Activated CD8-positive, alpha-beta memory T cell treated with anti-CD3 and anti-CD28 coated beads for 36 hours (primary cell): ENCODE measurements around the gene KIAA0232. TPM values are rescaled to one million over a fixed set of nuclear protein-coding genes. Genes with fewer than 3 reads are reported as not detected.
"Not testable (repeated sequence)": the region's sequence is repeated elsewhere in the genome, so short reads cannot be mapped to it uniquely, and the experiment has no call there.

Source experiments
- CTCF ChIA-PET: fragments of 350-600 bp; sonication (Branson Sonifier 250); formaldehyde crosslinking; loops from one replicate; lab custom pipeline; 2021; ENCODE audit warnings: antibody characterized with exemption; lab: Charles Lee
- POLR2A ChIA-PET: fragments of 350-600 bp; sonication (Branson Sonifier 250); formaldehyde crosslinking; loops from one replicate; lab custom pipeline; 2021; ENCODE audit warnings: antibody characterized with exemption; lab: Charles Lee
- total RNA-seq, 2 experiments: library from RNA; stranded (reverse); gene quantifications; one replicate each; pipeline ENCODE4 v1.2.3, GENCODE V29; 2021

The KIAA0232 gene
- total RNA-seq, 2 experiments from 2014 or later = 14.0 to 17.5 TPM

- POLR2A ChIA-PET = interaction anchor here (1.0 kb wide), 1 partner anchor 22 kb away, joined by 4 read pairs; the partner anchor contains the start of gene TBC1D14
- CTCF ChIA-PET = no interaction called here
These were observed 105.3 kb downstream of the KIAA0232 start for GRCh38 chr4:6887591-6888371.

- POLR2A ChIA-PET = interaction anchor here (1.2 kb wide), 1 partner anchor 11 kb away, joined by 9 read pairs; no protein-coding TSS in a partner anchor
- CTCF ChIA-PET = no interaction called here
These were observed 106.1 kb downstream of the KIAA0232 start for GRCh38 chr4:6888506-6889071.

DNA sequence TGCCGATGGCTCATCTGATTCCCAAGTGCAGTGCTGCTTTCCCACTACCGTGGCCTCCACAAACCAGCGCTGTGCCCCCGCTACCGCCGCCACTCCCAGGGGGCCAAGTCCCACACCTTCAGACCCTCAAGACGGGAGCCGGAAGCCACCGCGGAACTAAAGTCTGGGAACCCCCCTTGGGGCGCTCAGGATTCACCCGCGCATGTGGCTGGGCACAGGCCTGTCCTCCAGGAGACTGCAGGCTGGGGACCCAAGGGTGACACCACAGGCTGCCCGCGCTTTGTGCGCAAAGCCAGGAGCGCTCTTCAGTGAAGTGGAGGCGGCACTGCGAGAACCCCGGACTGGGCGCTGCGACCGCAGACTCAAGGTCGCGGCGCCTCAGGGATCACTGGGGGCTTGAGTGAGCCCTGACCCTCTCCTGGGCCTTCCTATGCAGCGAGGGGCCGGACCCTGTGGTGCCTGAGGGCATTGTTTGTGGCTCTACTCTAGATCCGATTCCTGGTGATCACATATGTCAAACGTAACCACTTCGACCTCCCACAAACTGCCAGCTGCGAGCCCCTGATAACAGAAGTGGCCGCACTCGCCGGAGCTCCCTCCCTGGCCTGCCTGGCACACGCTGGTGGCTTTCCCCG, 106.7 kb downstream of the KIAA0232 start:
- POLR2A ChIA-PET = interaction anchor here (1.2 kb wide), 1 partner anchor 10 kb away, joined by 9 read pairs; no protein-coding TSS in a partner anchor

DNA sequence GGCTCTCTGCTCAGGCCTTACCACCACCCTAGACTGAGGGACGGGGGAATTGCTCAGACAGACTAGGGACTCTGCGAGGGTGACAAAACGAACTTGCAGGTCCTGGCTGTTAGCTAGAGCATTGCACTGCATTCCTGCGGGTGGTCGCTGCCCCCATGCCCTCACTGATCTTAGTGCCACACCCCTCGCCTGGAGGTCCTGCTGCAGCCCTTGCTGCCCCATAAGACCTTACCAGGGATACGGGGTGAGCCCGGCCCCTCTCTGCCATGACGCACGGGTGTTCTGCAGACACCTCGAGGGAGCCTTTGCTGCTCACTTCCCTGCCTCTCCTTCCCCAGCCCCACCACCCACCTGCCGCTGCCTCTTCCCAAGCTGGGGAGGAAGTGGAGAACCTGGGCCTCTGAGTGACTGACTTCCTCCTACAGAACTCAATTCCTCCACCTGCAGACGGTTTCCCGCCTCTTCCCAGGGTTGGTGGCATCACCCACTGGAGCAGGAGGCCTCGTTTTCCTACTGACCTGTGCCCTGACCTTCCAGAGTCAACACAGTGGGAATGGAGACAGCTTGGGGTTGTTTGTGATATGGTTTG, 107.3 kb downstream of the KIAA0232 start:
- CTCF ChIA-PET = interaction anchor here (1.0 kb wide), 1 partner anchor 169 kb away, joined by 3 read pairs; no protein-coding TSS in a partner anchor
- POLR2A ChIA-PET = interaction anchor here (1.2 kb wide), 1 partner anchor 10 kb away, joined by 9 read pairs; no protein-coding TSS in a partner anchor

More for the DNA sequence above, 106.7 kb downstream of the KIAA0232 start:
- CTCF ChIA-PET = no interaction called here

GRCh38 chr4:6890358-6890757, 107.8 kb downstream of the KIAA0232 start:
- ChIA-PET POLR2A (no interaction called here), CTCF (interaction anchor here (1.0 kb wide), 1 partner anchor 170 kb away, joined by 3 read pairs; no protein-coding TSS in a partner anchor)

DNA sequence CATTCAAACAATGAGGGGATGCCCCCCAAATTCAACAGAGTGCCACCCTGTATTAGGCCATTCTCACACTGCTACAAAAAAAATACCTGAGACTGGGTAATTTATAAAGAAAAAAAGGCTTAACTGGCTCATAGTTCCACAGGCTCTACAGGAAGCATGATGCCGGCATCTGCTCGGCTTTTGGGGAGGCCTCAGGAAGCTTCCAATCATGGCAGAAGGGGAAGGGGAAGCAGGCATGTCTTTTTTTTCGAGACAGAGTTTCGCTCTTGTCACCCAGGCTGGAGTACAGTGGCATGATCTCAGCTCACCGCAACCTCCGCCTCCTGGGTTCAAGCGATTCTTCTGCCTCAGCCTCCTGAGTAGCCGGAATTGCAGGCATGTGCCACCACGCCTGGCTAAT, 108.4 kb downstream of the KIAA0232 start:
- POLR2A ChIA-PET, CTCF ChIA-PET: not testable (repeated sequence)

GRCh38 chr4:6891436-6892170, 109.1 kb downstream of the KIAA0232 start:
- POLR2A ChIA-PET = no interaction called here
- CTCF ChIA-PET = no interaction called here

GRCh38 chr4:6892190-6892908, 109.8 kb downstream of the KIAA0232 start:
- CTCF ChIA-PET = interaction anchor here (0.6 to 0.9 kb wide), 2 partner anchors 9 to 178 kb away, joined by 3 read pairs; no protein-coding TSS in a partner anchor
- POLR2A ChIA-PET = no interaction called here

GRCh38 chr4:6892909-6893202, 110.3 kb downstream of the KIAA0232 start:
- ChIA-PET CTCF (interaction anchor here (0.6 to 0.9 kb wide), 2 partner anchors 9 to 177 kb away, joined by 3 read pairs; no protein-coding TSS in a partner anchor), POLR2A (no interaction called here)

- ChIA-PET POLR2A (interaction anchor here (0.6 kb wide), 1 partner anchor 11 kb away, joined by 3 read pairs; no protein-coding TSS in a partner anchor), CTCF (interaction anchor here (0.9 kb wide), 1 partner anchor 10 kb away, joined by 3 read pairs; no protein-coding TSS in a partner anchor)
These were observed 111.0 kb downstream of the KIAA0232 start for GRCh38 chr4:6893449-6894085.

DNA sequence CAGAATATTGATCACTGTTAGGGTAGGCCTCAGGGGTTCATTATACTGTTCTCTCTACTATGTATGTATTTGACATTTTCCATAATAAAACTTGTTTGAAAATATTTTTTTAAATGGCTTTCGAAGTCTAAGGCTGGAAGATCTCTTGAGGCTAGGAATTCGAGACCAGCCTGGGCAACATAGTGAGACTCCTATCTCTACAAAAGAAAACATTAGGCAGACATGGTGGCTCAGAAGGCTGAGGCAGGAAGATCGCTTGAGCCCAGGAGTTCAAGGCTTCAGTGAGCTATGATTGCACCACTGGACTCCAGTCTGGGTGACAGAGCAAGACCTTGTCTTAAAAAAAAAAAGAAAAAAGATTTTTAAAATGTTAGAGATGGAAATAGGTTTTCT, 111.6 kb downstream of the KIAA0232 start:
- ChIA-PET CTCF (no interaction called here), POLR2A (interaction anchor here (0.6 kb wide), 1 partner anchor 10 kb away, joined by 3 read pairs; no protein-coding TSS in a partner anchor)

- CTCF ChIA-PET = no interaction called here
- POLR2A ChIA-PET = interaction anchor here (0.6 kb wide), 1 partner anchor 177 kb away, joined by 4 read pairs; no protein-coding TSS in a partner anchor
These were observed 112.3 kb downstream of the KIAA0232 start for GRCh38 chr4:6894528-6895498.

DNA sequence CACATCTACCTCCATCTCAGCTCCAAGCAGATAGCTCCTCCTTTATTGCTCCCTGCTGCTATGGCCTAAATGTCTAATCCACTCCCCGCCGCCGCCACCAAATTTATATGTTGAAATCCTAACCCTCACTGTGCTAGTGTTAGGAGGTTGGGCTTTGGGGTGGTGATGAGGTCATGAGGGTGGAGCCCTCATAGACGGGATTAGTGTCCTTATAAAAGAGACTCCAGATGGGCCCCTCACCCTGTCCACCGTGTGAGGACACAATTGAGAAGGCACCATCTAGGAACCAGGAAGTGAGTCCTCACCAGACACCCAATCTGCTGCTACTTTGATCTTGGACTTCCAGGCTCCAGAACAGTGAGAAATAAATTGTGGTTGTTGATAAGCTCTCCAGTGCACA, 113.5 kb downstream of the KIAA0232 start:
- CTCF ChIA-PET = no interaction called here
- POLR2A ChIA-PET = no interaction called here

DNA sequence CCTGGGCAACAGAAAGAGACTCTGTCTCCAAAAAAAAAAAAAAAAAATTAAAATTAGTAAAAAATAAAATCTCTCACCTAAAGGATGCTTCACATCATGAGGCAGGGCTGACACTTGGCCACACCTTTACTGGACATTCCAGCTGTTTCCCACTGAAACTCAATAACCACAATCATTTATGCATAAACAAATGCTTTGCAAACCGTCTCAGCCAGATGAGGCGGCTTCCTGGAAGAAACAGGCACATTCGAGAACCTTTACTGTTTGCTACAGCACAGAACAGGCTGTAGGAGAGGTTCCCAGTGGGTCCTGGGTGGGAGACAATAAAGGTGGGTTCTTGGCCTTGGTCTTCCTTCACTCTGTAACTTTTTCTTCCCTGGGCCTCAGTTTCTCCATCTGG, 116.2 kb downstream of the KIAA0232 start:
- POLR2A ChIA-PET = interaction anchor here (0.7 to 2.5 kb wide), 3 partner anchors 10 to 179 kb away, joined by 3 to 27 read pairs (median 8); partner anchors contain the start of genes GRPEL1 and TBC1D14
- CTCF ChIA-PET = interaction anchor here (0.6 to 3.8 kb wide), 3 partner anchors 10 to 96 kb away, joined by 3 to 13 read pairs (median 12); partner anchors contain the start of gene TBC1D14

- ChIA-PET POLR2A (interaction anchor here (0.7 to 2.5 kb wide), 5 partner anchors 9 to 168 kb away, joined by 3 to 27 read pairs (median 4); partner anchors contain the start of genes GRPEL1 and TBC1D14), CTCF (interaction anchor here (0.7 to 3.8 kb wide), 3 partner anchors 8 to 26 kb away, joined by 3 to 12 read pairs (median 4); no protein-coding TSS in a partner anchor)
These were observed 117.8 kb downstream of the KIAA0232 start for GRCh38 chr4:6900181-6900812.
